GM12864 (cell line): Measurements from ENCODE around the gene CAMKK2.

Source experiments
- DNase-seq: peaks from one replicate; pipeline ENCODE4 v3.0.0-alpha.2; 2011; ENCODE audit warnings: low read depth
- H3K4me3 ChIP-seq: 2 replicates; pipeline ENCODE4 v1.5.1; 2011; ENCODE audit warnings: mild to moderate bottlenecking, low read depth, low read length, control low read depth
- TF ChIP-seq, protein P1 (sequence below): IDR thresholded peaks from 2 replicates; pipeline ENCODE4 v1.5.1; 2011; ENCODE audit warnings: low read depth, mild to moderate bottlenecking, moderate library complexity, low read length, control low read depth, inconsistent platforms; ENCODE audit errors: missing control alignments

Gene CAMKK2

DNA sequence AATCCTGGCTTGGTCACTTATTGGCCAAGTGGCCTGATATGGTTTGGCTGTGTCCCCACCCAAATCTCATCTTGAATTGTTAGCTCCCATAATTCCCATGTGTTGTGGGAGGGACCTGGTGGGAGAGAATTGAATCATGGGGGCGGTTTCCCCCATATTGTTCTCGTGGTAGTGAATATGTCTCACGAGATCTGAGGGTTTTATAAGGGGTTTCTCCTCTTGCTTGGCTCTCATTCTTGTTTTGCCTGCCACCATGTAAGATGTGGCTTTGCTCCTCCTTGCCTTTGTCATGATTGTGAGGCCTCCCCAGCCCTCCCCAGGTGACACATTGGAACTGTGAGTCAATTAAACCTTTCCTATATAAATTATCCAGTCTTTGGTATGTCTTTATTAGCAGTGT, 105.4 kb downstream of the CAMKK2 start:
- no peak for DNase-seq
- no peak overlapping the region for H3K4me3 ChIP-seq
- TF ChIP-seq, protein P1, sequence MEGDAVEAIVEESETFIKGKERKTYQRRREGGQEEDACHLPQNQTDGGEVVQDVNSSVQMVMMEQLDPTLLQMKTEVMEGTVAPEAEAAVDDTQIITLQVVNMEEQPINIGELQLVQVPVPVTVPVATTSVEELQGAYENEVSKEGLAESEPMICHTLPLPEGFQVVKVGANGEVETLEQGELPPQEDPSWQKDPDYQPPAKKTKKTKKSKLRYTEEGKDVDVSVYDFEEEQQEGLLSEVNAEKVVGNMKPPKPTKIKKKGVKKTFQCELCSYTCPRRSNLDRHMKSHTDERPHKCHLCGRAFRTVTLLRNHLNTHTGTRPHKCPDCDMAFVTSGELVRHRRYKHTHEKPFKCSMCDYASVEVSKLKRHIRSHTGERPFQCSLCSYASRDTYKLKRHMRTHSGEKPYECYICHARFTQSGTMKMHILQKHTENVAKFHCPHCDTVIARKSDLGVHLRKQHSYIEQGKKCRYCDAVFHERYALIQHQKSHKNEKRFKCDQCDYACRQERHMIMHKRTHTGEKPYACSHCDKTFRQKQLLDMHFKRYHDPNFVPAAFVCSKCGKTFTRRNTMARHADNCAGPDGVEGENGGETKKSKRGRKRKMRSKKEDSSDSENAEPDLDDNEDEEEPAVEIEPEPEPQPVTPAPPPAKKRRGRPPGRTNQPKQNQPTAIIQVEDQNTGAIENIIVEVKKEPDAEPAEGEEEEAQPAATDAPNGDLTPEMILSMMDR = no peak

DNA sequence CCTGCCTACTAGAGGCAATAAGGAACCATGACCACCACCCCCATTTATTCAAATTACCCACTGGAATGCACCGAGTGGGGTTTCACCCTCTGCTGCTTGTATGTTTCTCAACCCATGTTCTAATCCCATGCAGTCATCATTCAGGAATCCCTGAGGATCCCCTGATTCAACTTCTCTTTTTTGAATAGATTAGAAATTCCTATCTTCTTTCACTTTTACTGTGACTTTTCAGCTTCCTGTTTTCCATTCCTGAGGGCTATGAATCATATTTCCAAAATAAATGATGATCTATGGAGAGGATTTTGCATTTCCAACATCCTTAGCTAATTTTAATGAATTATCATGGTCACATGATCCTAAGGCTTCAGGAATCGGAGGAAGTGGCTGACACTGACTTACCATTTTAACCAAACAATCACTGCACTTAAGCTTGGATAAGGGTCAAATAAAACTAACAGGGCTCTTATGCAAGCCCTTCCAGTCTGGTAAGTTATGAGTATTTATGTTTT, 105.9 kb downstream of the CAMKK2 start:
- TF ChIP-seq, protein P1 = no peak
- DNase-seq = no peak
- H3K4me3 ChIP-seq = no peak overlapping the region

DNA sequence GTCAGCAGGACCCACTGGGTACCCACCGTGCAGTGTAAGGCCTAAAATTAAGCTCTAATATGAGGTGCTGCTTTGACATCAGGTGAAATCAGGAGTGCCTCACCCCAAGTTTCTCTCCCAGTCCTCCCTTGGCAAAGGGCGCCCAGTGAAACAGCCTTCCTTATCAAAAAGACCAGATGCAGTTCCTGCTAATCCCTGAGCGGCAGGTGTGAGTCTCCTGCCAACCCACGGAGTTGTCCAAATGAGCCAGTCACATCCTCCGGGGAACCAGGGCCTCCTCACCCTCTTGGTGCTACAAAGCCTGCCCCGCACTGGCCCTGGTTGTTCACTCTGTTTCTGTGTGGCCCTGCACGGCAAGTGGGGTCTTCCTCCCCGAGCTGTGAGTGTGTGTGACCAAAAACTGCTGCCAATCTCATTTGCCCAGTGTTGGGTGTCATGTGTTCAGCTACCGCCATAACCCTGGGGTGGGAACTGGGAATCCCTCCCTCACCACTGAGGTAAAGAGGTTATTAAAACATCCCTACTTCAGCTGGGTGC, 106.8 kb downstream of the CAMKK2 start:
- DNase-seq = no peak
- H3K4me3 ChIP-seq = no peak overlapping the region
- TF ChIP-seq, protein P1 = no peak

DNA sequence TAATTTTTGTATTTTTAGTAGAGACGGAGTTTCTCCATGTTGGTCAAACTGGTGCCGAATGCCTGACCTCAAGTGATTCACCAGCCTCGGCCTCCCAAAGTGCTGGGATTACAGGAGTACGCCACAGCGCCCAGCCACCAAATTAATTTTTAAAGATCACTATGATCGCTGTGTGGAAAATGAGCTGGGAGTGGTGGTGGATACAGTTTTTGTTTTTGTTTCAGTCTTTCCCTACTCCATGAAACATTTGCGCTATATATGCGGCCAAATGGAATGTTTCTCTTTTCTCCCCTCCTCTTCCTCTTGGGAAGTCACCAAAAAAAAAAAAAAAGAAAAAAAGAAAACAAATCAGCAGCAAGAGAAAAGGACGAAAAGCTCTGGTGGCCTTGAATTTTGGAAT, 107.4 kb downstream of the CAMKK2 start:
- DNase-seq = no peak
- H3K4me3 ChIP-seq = no peak overlapping the region
- TF ChIP-seq, protein P1 = no peak

DNA sequence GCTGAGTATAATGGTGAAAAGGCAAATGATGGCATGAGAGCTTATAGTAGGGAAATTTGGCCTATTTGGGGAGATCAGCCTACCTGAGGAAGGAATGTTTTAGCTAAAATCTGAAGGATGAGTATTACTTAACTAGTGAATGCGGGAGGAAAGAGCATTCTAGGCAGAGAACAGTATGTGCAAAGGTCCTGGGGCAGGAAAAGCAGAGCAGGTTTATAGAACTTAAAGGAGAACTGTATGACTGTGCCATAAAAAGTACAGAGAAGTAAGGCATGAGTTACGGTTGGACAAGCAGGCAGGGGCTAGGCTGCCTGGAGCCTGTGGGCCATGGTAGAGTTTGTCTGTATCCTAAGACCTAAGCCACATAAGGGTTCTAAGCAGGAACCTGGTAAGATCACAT, 108.3 kb downstream of the CAMKK2 start:
- TF ChIP-seq, protein P1 = no peak
- H3K4me3 ChIP-seq = no peak overlapping the region
- DNase-seq = no peak
